Right lobe of liver (tissue), 6 donors: ENCODE results near the gene KLHL14. TPM values are rescaled to one million over a fixed set of nuclear protein-coding genes. Genes with fewer than 3 reads are reported as not detected.

Experiments
- ATAC-seq, 4 donors: fragments of 200-7000 bp; cut with Tn5 transposase; one replicate each; pipeline ENCODE4 v1.9.1; 2020; ENCODE audit warnings: mild to moderate bottlenecking in 4 of 4, moderate library complexity in 4 of 4
- DNase-seq, 3 donors: peaks; one replicate each; pipeline ENCODE4 v3.0.0-alpha.2; 2020
- H3K27ac ChIP-seq, 3 donors: fragments of 200-600 bp; one replicate each; pipeline ENCODE4 v1.8.0; 2022
- H3K27me3 ChIP-seq, 2 donors: fragments of 200-600 bp; one replicate each; pipeline ENCODE4 v1.8.0; 2022
- H3K36me3 ChIP-seq, 4 donors: fragments of 200-600 bp; sonication (generic) in 1 of 4; one replicate each; pipeline versions ENCODE4 v1.5.1 to v1.8.0; 2017 to 2022; ENCODE audit warnings: control low read depth in 1 of 4
- H3K4me1 ChIP-seq, 4 donors: fragments of 200-600 bp; sonication (generic) in 1 of 4; one replicate each; pipeline versions ENCODE4 v1.5.1 to v1.8.0; 2017 to 2022; ENCODE audit warnings: control low read depth in 1 of 4
- H3K4me3 ChIP-seq, 3 donors: fragments of 200-600 bp; one replicate each; pipeline ENCODE4 v1.8.0; 2022
- H3K9me3 ChIP-seq, 4 donors: fragments of 200-600 bp; sonication (generic) in 1 of 4; one replicate each; pipeline versions ENCODE4 v1.5.1 to v1.8.0; 2017 to 2022; ENCODE audit warnings: control low read depth in 1 of 4
- POLR2A ChIP-seq: fragments of 450-650 bp; IDR thresholded peaks from one replicate; pipeline ENCODE4 v1.6.1; 2017; ENCODE audit warnings: antibody characterized with exemption, mild to moderate bottlenecking
- WGBS: methylation state at CpG from one replicate; pipeline ENCODE4 v1.1.6; 2018; ENCODE audit warnings: low coverage, low lambda C conversion rate; ENCODE audit not compliant: insufficient coverage; ENCODE audit errors: missing lambda C conversion rate; 5-methylcytosine and 5-hydroxymethylcytosine counted together
- intact Hi-C, 2 donors: fragments of 100-400 bp; cut with DNase I; formaldehyde crosslinking; loops; one replicate each; pipeline versions ENCODE4 v1.11.2 to v1.14.1; 2022
- total RNA-seq, 6 experiments: library from RNA; depleted of rRNA in 2 of 6; stranded (reverse); fragments of >200 nt in 2 of 6; fragmentation: NEBNext Ultra II Directional in 3 of 6; extraction: Animal tissue kit (Norgen Biotek cat#: 25700) in 3 of 6; gene quantifications; one replicate each; pipeline versions ENCODE4 v1.1.0 to v1.2.4, GENCODE V29; 2016 to 2023
- TF ChIP-seq, protein P1 (sequence below), 4 donors: fragments of 200-600 bp in 3 of 4; fragments of 450-650 bp in 1 of 4; IDR thresholded peaks; one replicate each; pipeline versions ENCODE4 v1.5.1 to v1.8.0; 2016 to 2022; ENCODE audit warnings: antibody characterized with exemption in 4 of 4, mild to moderate bottlenecking in 2 of 4
- donor health status: DM: no; HTN: yes; CAD: no.
- donor health status: DM: no; HTN: no; CAD: no.
- donor health status: DM: no; HTN: no; CAD: no.
- donor health status: DM: no; HTN: yes; CAD: no.
- donor health status: DM: no; HTN: yes; CAD: no.

The KLHL14 gene
- total RNA-seq, 6 experiments from 2014 or later: 0.09 to 0.24 TPM; not detected in 4

GRCh38 chr18:32701313-32701712 is 71.5 kb downstream of the KLHL14 start:
- intact Hi-C loops: no loop called here
- no peaks in the 10 kb centered on the region for H3K36me3 ChIP-seq
- ATAC-seq: no peak

DNA sequence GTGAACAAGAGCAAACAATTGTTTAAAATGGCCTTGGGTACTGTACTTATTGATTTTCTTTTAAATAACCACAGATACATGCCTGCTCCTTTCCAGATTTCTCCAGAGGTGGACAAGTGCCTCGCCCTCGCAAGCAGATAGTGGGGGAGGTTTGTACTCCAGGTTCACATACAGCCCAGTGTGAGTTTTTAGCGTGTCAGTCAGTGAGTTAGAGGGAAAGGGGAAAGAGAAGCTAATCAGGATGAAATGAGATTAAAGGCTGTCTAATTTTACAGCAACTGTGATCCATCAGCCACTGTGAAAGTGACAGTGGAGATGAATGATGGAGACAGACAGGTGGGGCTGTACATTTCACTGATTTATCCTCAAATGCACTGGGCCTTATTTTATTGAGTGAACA is 74.7 kb downstream of the KLHL14 start:
- Histone ChIP-seq H3K27ac (no peak overlapping the region), H3K4me1 (no peaks in the 10 kb centered on the region), H3K36me3 (no peaks in the 10 kb centered on the region), H3K9me3 (no peaks in the 10 kb centered on the region), H3K27me3 (no peaks in the 10 kb centered on the region), H3K4me3 (no peak overlapping the region)
- intact Hi-C loops: no loop called here
- ATAC-seq (no peak), DNase-seq (no peak)
- TF ChIP-seq, protein P1, sequence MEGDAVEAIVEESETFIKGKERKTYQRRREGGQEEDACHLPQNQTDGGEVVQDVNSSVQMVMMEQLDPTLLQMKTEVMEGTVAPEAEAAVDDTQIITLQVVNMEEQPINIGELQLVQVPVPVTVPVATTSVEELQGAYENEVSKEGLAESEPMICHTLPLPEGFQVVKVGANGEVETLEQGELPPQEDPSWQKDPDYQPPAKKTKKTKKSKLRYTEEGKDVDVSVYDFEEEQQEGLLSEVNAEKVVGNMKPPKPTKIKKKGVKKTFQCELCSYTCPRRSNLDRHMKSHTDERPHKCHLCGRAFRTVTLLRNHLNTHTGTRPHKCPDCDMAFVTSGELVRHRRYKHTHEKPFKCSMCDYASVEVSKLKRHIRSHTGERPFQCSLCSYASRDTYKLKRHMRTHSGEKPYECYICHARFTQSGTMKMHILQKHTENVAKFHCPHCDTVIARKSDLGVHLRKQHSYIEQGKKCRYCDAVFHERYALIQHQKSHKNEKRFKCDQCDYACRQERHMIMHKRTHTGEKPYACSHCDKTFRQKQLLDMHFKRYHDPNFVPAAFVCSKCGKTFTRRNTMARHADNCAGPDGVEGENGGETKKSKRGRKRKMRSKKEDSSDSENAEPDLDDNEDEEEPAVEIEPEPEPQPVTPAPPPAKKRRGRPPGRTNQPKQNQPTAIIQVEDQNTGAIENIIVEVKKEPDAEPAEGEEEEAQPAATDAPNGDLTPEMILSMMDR (IDR thresholded peaks at IDR 0.05): no peak
- no peak for TF ChIP-seq POLR2A
- WGBS: 63% methylated on average over 3 of the region's 3 CpGs

More at GRCh38 chr18:32701313-32701712, 71.5 kb downstream of the KLHL14 start:
- no peaks in the 10 kb centered on the region for H3K4me1 ChIP-seq
- DNase-seq: no peak
- H3K4me3 ChIP-seq: no peak overlapping the region
- no peaks in the 10 kb centered on the region for H3K9me3 ChIP-seq
- TF ChIP-seq, protein P1 (IDR thresholded peaks at IDR 0.05): no peak
- TF ChIP-seq POLR2A: no peak
- no peaks in the 10 kb centered on the region for H3K27me3 ChIP-seq
- H3K27ac ChIP-seq: no peak overlapping the region

GRCh38 chr18:32696376-32696775 is 76.4 kb downstream of the KLHL14 start:
- TF ChIP-seq, protein P1 (IDR thresholded peaks at IDR 0.05): no peak
- TF ChIP-seq POLR2A: no peak
- ATAC-seq: no peak
- intact Hi-C loops: no loop called here
- DNase-seq: no peak
- Histone ChIP-seq H3K27ac (no peak overlapping the region), H3K4me1 (no peaks in the 10 kb centered on the region), H3K9me3 (no peaks in the 10 kb centered on the region), H3K36me3 (no peaks in the 10 kb centered on the region), H3K27me3 (no peaks in the 10 kb centered on the region), H3K4me3 (no peak overlapping the region)
- 67% methylated on average over 2 of the region's 3 CpGs for WGBS

DNA sequence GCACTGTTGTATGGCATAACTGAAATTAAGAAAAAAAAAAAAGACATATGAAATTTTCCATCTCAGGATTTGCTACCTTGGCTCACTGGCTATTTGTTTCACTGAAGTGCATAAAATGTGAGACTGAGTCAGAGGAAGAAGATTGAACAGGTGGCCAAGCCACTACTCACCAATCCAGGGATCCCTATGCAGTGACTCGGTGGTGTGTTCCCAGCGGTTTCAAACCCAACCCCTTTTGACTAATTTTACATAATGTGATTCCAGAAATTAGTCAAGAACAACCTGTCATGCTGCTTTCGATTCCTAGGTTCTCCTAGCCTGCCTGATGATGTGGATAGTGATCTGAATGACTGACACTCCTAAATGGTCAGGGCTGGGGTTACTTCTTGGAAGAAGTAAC is 77.3 kb downstream of the KLHL14 start:
- DNase-seq (no peak), ATAC-seq (no peak)
- no peak overlapping the region for H3K4me3 ChIP-seq
- H3K27me3 ChIP-seq: no peaks in the 10 kb centered on the region
- H3K4me1 ChIP-seq: no peaks in the 10 kb centered on the region
- TF ChIP-seq, protein P1 (IDR thresholded peaks at IDR 0.05): no peak
- no peak for TF ChIP-seq POLR2A
- intact Hi-C loops: no loop called here
- H3K36me3 ChIP-seq: no peaks in the 10 kb centered on the region
- no peaks in the 10 kb centered on the region for H3K9me3 ChIP-seq
- WGBS: 83% methylated on average over 2 of the region's 3 CpGs
- no peak overlapping the region for H3K27ac ChIP-seq

- Histone ChIP-seq H3K4me1 (no peaks in the 10 kb centered on the region), H3K27ac (no peak overlapping the region), H3K27me3 (no peaks in the 10 kb centered on the region), H3K9me3 (no peaks in the 10 kb centered on the region), H3K36me3 (no peaks in the 10 kb centered on the region), H3K4me3 (no peak overlapping the region)
- TF ChIP-seq, protein P1 (IDR thresholded peaks at IDR 0.05): no peak
- TF ChIP-seq POLR2A: no peak
- intact Hi-C loops: no loop called here
- 80% methylated on average over 1 of the region's 1 CpG for WGBS
- no peak for DNase-seq
- no peak for ATAC-seq
These were observed 84.0 kb downstream of the KLHL14 start for GRCh38 chr18:32688821-32689220.
